SK-N-MC (cell line): ENCODE results near the gene TTLL5.

ENCODE experiments used
- EZH2 ChIP-seq: fragments of 200-600 bp; sonication (generic); IDR thresholded peaks from one replicate; pipeline ENCODE4 v1.6.1; 2017; ENCODE audit warnings: antibody characterized with exemption
- FOXP2 ChIP-seq: optimal IDR thresholded peaks from 2 replicates; pipeline ENCODE3; 2011; ENCODE audit warnings: mild to moderate bottlenecking, moderate library complexity; ENCODE audit not compliant: insufficient read depth; ENCODE audit errors: extremely low read length, control extremely low read depth
- POLR2AphosphoS5 ChIP-seq: IDR thresholded peaks from 2 replicates; pipeline ENCODE4 v1.6.1; 2012; ENCODE audit warnings: mild to moderate bottlenecking, low read depth, low read length, borderline replicate concordance

DNA sequence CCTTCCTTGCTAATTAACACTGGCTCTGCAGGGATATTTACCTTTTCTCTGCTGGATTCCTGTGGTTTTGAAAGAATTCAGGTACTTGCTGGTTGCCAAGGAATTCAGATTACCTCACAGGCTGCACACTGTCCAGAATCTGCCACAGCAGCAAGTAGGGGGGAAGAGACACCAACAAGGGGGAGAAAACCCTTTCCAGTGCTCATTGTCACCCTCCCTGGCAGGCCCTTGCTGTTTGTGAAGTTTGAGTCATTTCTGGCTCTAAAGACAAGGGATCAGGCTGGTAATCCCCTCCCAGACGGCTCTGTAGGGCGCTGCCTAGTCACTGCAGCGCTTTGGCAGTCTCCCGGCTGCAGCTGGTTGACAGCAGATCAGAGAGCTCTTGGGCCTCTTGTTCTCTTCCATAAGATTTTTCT lies 50.8 kb downstream of the TTLL5 start:
- TF ChIP-seq POLR2AphosphoS5 (no peak), EZH2 (no peak), FOXP2 (no peak)
